Esophagus squamous epithelium (tissue), 5 donors: ENCODE measurements around the gene COMMD10. TPM values are rescaled to one million over a fixed set of nuclear protein-coding genes. Genes with fewer than 3 reads are reported as not detected.
"Not testable (repeated sequence)": the region's sequence is repeated elsewhere in the genome, so short reads cannot be mapped to it uniquely, and the experiment has no call there.

Experiments used
- DNase-seq: peaks from one replicate; lab custom pipeline; 2025; lab: John Stamatoyannopoulos, UW
- H3K27ac ChIP-seq, 4 donors: fragments of 200-600 bp; sonication (generic); one replicate each; pipeline ENCODE4 v1.5.1; 2016 to 2019; ENCODE audit warnings: mild to moderate bottlenecking in 1 of 4
- H3K27me3 ChIP-seq, 4 donors: fragments of 200-600 bp; sonication (generic); 1 replicate in 3 of 4; 2 replicates in 1 of 4; pipeline versions ENCODE4 v1.5.1 to v1.6.0; 2017 to 2021; ENCODE audit warnings: antibody characterized with exemption in 1 of 4
- H3K36me3 ChIP-seq, 3 donors: fragments of 200-600 bp; sonication (generic); one replicate each; pipeline ENCODE4 v1.5.1; 2016 to 2019
- H3K4me1 ChIP-seq, 3 donors: fragments of 200-600 bp; sonication (generic); one replicate each; pipeline ENCODE4 v1.5.1; 2017 to 2019
- H3K4me3 ChIP-seq, 4 donors: fragments of 200-600 bp; sonication (generic); 1 replicate in 3 of 4; 2 replicates in 1 of 4; pipeline ENCODE4 v1.5.1; 2016 to 2019; ENCODE audit warnings: mild to moderate bottlenecking in 2 of 4, moderate library complexity in 1 of 4
- H3K9me3 ChIP-seq, 3 donors: fragments of 200-600 bp; sonication (generic); one replicate each; pipeline ENCODE4 v1.5.1; 2016 to 2019
- CTCF ChIP-seq, 6 experiments: fragments of 450-650 bp in 4 of 6; fragments of 200-600 bp in 2 of 6; sonication (generic) in 2 of 6; IDR thresholded peaks; one replicate each; pipeline ENCODE4 v1.5.1; 2016 to 2019; ENCODE audit warnings: antibody characterized with exemption in 6 of 6, mild to moderate bottlenecking in 4 of 6, moderate library complexity in 4 of 6
- POLR2A ChIP-seq, 4 donors: fragments of 450-650 bp; IDR thresholded peaks; one replicate each; pipeline ENCODE4 v1.6.1; 2017; ENCODE audit warnings: antibody characterized with exemption in 4 of 4, mild to moderate bottlenecking in 4 of 4, moderate library complexity in 3 of 4
- WGBS, 2 donors: methylation state at CpG; one replicate each; pipeline ENCODE4 v1.1.5; 2018; 5-methylcytosine and 5-hydroxymethylcytosine counted together
- intact Hi-C: fragments of 100-400 bp; cut with DNase I; formaldehyde crosslinking; loops from one replicate; pipeline ENCODE4 v1.15.0; 2022
- total RNA-seq, 4 donors: library from RNA; depleted of rRNA; stranded (reverse); fragments of >200 nt; gene quantifications; one replicate each; pipeline ENCODE4 v1.1.0, GENCODE V29; 2016
- donor health status: DM: yes; HTN: yes; CAD: no.

The COMMD10 gene
- total RNA-seq, 4 donors from 2014 or later = 14.1 to 29.0 (median 18.7) TPM

GRCh38 chr5:116076496-116076895, 8.3 kb upstream of the COMMD10 start:
- no peaks in the 10 kb centered on the region for H3K9me3 ChIP-seq
- TF ChIP-seq CTCF (IDR thresholded peaks at IDR 0.05) = no peak
- TF ChIP-seq POLR2A (IDR thresholded peaks at IDR 0.05) = no peak
- intact Hi-C loops = no loop called here
- no peak for DNase-seq
- H3K36me3 ChIP-seq = no peaks in the 10 kb centered on the region
- H3K4me1 ChIP-seq = no peaks in the 10 kb centered on the region
- H3K27ac ChIP-seq = no peak overlapping the region
- no peak overlapping the region for H3K4me3 ChIP-seq
- H3K27me3 ChIP-seq = no peaks in the 10 kb centered on the region
- 36 to 41% methylated on average over 1 of the region's 1 CpG for WGBS, 2 donors

GRCh38 chr5:116078199-116078598, 6.6 kb upstream of the COMMD10 start:
- Histone ChIP-seq H3K27ac (no peak overlapping the region), H3K27me3 (no peaks in the 10 kb centered on the region), H3K9me3 (no peaks in the 10 kb centered on the region), H3K4me3 (no peak overlapping the region), H3K36me3 (no peaks in the 10 kb centered on the region), H3K4me1 (no peaks in the 10 kb centered on the region)
- no peak for DNase-seq
- no peak for TF ChIP-seq CTCF (IDR thresholded peaks at IDR 0.05)
- TF ChIP-seq POLR2A (IDR thresholded peaks at IDR 0.05) = no peak
- whole genome bisulfite sequencing, 2 donors = 77 to 90% methylated on average over 5 of the region's 5 CpGs
- intact Hi-C loops = no loop called here

- Histone ChIP-seq H3K27me3 (no peaks in the 10 kb centered on the region), H3K36me3 (peaks cover 0 to 11% (median 0%) of the 10 kb centered on the region in 3 donors), H3K4me3 (peak overlapping the region; percentile 86 to 98 (median 93)), H3K9me3 (no peaks in the 10 kb centered on the region), H3K4me1 (peaks cover 0 to 21% (median 9%) of the 10 kb centered on the region in 3 donors), H3K27ac (peak overlapping the region in 3 of 4 donors; percentile 94 to 95 (median 94))
- TF ChIP-seq CTCF (IDR thresholded peaks at IDR 0.05) (no peak), POLR2A (IDR thresholded peaks at IDR 0.05) (no peak)
- intact Hi-C loops = no loop called here
- WGBS, 2 donors = 8 to 15% methylated on average over 7 to 11 of the region's 11 CpGs
- DNase-seq = no peak
Observed at GRCh38 chr5:116084287-116084691, 536 bp upstream of the COMMD10 start.

GRCh38 chr5:116086309-116086708, 1.5 kb downstream of the COMMD10 start:
- DNase-seq, H3K27ac ChIP-seq, intact Hi-C loops, H3K27me3 ChIP-seq, H3K9me3 ChIP-seq: not testable (repeated sequence)
- Histone ChIP-seq H3K4me1 (peaks cover 0 to 21% (median 9%) of the 10 kb centered on the region in 3 donors), H3K4me3 (peak overlapping the region in 2 of 4 donors; percentile 86 to 98), H3K36me3 (peaks cover 0 to 29% (median 0%) of the 10 kb centered on the region in 3 donors)
- WGBS, 2 donors = 96 to 99% methylated on average over 10 to 11 of the region's 11 CpGs

- Histone ChIP-seq H3K36me3 (peaks cover 0 to 46% (median 5%) of the 10 kb centered on the region in 3 donors), H3K27ac (no peak overlapping the region), H3K4me1 (peaks cover 0 to 21% (median 9%) of the 10 kb centered on the region in 3 donors), H3K4me3 (no peak overlapping the region), H3K9me3 (no peaks in the 10 kb centered on the region), H3K27me3 (no peaks in the 10 kb centered on the region)
- TF ChIP-seq CTCF (IDR thresholded peaks at IDR 0.05) (no peak), POLR2A (IDR thresholded peaks at IDR 0.05) (no peak)
- intact Hi-C loops = no loop called here
- DNase-seq = no peak
Observed at GRCh38 chr5:116088062-116088461, 3.2 kb downstream of the COMMD10 start.

GRCh38 chr5:116090302-116090701, 5.5 kb downstream of the COMMD10 start:
- Histone ChIP-seq H3K4me3 (no peak overlapping the region), H3K27me3 (no peaks in the 10 kb centered on the region), H3K27ac (no peak overlapping the region), H3K9me3 (no peaks in the 10 kb centered on the region), H3K36me3 (peaks cover 0 to 68% (median 10%) of the 10 kb centered on the region in 3 donors), H3K4me1 (peaks cover 0 to 10% (median 5%) of the 10 kb centered on the region in 3 donors)
- WGBS, 2 donors = 97% methylated on average over 3 of the region's 3 CpGs
- DNase-seq = no peak
- intact Hi-C loops = no loop called here
- TF ChIP-seq POLR2A (IDR thresholded peaks at IDR 0.05) (no peak), CTCF (IDR thresholded peaks at IDR 0.05) (no peak)
